ENCODE measurements around the gene BCR.
"Not testable (repeated sequence)": the region's sequence is repeated elsewhere in the genome, so short reads cannot be mapped to it uniquely, and the experiment has no call there.

BCR gene

DNA sequence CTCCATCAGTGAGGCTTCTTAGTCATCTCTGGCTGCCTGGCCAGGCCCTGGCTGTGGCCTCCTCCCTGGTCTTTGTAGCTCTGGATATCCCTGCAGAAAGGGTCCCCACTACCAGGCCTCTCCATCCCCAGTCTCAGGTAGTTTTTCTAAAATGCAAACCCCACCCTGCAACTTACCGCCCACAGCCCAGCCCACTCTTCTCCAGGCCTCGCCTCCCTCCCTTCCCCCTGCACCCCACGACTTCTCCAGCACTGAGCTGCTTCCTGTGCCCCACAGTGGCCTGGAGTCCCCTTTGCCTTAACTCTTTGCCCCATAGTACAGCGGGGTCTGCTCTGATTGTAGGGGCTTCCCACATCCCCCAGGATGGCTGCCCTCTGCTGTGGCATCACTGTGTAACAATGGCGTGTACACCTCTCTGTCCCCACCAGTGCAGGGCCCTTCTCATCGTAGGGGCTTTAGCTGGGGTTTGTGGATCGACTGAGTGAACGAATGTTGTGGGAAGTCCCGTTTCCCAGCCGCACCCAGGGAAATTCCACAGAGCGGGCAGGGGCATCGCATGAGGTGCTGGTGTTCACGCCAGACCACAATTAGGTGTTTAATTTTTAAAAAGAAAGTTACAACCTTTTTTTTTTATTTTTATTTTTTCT is 111.6 kb downstream of the BCR start:
- no peak for DNase-seq

DNA sequence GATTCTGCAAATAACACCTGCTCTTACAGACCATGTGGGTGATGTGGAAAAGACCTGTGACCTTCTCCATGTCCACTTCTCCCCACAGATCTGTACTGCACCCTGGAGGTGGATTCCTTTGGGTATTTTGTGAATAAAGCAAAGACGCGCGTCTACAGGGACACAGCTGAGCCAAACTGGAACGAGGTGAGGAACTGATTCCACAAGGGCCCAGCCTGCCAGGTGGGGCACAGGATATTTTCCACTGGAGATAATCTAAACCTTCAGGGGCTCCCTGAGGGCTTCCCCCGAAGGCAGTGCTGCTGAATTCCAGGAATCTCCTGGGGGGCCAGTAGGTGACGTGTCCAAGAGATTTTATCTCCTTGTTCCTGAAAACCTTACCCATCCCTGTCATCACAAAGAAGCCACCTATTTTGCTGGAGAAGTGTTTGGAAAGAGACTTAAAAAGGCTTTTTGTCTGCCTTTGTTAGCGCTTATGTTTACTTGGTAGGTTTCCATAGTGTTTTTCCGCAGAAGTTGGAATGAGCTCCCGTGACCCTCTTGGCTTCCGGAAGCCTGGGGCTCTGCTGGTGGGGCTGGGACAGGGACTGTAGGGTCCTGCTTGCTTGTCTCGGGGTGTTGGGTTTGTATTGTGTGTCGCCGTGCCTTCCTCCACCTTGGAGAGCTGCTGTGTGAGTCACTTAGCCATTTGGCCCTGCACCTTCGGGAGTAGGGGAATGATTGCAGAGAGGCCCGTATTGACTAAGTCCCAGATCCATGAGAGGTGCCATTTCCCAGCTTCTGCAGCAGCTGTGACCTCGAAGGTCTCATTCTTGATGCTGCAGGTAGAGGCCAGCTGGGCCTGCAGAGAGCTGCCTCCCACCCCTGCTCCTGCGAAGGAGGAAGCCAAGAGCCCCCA is 112.4 kb downstream of the BCR start:
- DNase-seq = no peak

DNA sequence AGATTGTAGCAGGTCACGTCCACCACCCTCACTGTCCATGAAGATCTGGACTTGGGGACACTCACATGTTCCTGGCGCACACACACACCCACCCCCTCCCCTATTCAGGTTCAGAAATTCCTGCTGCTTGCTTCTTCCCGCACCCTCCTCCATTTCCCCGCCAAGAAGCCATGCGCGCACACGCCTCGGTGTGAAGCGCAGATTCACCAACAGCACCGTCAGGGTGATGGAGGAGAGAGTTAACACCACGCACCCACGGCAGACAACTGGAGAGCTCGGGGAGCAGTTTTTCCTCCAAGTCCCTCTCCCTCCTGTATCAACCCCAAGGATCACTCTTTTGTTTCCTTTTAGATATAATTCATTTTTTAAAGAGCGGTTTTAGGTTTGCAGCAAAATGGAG is 113.4 kb downstream of the BCR start:
- no peak for DNase-seq

DNA sequence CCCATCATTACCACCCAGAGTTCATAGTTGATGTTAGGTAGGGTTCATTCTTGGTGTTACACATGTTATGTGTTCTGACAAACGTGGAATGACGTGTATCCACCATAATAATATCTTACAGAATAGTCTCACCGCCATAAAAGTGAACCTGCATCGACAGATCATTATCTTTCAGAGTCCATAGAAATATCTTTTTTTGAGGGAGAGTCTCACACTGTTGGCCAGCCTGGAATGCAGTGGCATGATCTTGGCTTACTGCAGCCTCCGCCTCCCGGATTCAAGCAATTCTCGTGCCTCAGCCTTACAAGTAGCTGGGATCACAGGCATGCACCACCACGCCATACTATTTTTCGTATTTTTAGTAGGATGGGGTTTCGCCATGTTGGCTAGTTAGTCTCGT is 113.9 kb downstream of the BCR start:
- DNase-seq = no peak

DNA sequence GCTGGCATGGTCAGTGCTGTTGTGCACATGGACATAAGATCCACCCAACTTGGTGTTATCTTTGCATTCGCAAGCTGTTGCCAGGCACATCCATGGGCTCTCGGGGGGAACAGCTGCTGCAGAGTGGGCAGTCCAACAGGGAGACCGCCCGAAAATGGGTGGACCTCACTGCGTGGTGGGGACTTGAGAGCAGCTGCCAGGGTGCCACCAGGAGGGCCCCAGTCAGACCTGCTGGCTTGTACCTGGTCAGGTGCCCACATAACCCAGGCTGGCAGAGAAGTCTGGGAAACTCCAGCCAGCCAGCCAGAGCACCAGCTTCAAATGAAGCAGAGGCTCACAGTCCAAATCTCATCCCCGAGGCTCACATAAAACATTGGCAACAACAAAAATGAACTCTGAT is 120.2 kb downstream of the BCR start:
- DNase-seq = no peak

DNA sequence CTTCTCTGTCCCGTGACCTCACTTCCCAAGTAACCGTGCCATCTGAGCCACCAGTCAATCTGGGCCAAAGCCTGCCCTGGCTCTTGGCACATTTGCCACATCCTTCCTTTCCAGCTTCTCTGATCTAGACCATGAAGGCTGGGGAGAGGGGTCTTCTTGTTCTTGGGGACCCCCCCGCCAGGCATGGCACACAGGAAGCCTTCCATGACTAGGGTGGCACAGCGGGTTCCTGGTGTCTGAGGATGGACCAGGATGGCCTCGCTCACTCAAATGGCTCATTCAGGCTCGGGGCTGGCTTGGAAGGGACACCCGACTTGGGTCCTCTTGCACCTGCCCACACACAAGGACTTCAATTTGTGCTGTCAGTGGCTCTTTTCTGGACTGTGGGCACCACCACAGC is 121.3 kb downstream of the BCR start:
- no peak for DNase-seq

DNA sequence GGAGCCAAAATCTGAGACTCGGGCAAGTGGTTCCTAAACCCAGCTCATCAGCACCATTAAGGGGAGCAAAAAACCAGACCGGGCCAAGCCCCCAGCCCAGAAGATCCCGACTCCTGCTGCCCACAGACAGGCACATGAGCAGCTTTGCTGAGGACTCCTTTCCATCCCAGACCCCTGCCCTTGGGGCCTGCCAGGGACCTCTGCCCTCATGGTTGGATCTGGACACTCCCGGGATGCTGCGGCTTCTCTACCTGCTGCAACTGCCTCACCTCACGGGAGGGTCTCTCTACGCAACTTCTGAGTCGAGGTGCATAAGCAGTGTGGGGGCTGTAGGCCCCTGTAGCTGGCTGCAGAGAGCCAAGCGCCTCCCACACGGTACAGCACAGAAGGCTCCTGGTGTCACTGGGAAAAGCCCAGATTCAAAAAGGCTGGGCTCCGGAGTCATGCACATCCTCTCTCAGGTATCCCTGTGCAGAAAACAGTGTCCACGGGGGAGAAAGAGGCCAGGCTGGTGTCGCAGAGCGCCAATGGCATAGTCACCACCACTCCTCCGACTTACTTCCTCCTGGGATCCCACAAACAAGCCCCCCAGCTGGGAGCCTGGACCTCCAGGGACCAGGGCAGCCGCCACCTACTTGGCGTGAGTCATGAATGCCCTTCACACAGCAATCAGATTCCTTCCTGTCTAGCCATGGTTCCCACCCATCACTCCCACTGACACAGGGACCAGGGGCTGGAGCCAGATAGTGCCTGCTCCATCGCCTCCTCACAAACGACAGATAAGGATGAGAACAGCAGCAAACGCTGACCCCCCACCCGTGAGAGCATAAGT is 122.1 kb downstream of the BCR start:
- no peak for DNase-seq

DNA sequence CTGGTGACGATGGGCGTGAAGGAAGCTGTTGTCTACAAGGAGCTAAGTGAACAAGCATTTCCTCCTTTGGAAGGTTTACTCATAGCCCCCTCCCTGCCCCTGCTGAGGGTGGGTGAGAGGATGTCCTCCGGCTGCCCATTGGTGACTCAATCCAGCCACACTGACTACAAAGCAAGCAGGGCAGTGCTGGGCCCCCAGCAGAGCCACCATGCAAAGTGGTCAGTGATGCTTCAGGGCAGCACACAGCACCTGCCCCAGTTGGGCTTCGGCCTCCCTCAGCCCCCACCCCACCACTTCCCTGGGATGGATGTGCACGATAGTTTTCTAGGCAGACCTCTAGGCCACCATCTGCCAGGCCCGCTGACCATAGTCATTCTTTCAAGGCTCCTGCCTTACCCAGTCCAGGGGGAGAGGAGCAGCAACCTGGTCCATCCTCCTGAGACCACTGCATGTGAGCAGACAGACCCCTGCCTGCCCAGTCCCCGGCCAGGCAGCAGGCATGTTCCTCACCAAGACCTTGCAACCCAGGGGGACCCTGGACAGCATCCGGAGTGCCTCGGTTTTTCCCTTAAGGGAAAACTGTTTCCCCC is 125.1 kb downstream of the BCR start:
- DNase-seq = peak; percentile 80

DNA sequence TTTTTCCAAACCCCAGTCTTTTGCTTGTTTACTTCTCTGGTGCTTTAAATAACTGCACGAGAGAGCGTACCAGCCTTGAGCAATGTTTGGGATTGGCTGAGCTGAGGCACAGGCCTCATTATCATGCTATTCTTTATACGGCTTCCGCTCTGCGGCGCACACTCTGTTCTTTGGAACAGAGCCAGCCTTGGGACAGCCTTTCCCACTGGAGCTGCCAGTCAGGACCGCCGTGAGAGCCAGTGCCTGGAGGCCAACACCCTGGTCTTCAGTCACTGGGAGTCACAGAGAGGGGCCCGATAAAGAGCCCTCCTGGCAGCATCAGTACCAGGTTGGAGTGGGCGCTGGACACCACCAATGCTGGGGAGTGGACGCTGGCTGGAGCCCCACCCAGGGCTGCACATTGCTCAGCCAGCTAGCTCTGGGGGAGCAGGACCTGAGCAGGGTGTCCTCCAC is 125.6 kb downstream of the BCR start:
- DNase-seq = no peak

DNA sequence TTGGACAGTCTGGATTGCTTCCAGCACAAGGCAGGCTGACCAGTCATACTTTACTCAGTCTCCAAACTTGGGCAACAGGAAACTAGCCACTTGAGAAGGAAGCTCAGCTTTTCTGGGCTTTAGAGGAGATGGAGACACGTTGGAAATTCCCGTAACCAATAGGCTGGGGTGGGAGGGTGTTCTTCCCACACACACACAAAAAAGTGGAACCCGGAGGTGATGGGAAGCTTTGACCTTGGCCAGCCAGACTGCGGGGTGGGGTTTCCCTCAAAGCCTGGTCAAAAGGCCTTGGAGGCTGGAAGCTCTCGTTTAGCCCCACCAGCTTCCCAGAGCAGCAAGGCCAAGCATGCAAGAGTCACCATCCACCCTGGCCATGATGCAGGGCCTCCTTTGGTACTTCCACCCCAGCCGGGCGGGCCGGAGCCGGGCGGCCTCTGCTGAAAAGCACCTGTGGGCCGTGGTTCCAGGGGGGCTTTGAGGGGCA is 126.2 kb downstream of the BCR start:
- peak; percentile 95 for DNase-seq

DNA sequence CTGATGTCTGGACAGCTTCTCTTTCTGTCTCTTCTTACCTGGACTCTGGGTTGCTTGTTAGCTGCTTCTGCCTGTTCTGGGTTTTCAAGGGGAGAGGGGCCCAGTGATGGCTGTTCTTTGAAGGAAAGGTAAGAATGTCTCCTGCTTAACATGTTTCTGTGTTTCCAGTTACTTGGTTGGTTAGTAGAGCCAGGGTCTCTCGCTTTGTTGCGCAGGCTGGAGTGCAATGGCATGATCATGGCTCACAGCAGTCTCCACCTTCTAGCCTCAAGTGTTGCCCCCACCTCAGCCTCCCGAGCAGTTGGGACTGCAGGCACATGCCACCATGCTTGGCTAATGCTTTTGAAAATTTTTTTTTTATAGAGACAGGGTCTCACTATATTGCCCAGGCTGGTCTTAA is 126.6 kb downstream of the BCR start:
- DNase-seq = no peak

DNA sequence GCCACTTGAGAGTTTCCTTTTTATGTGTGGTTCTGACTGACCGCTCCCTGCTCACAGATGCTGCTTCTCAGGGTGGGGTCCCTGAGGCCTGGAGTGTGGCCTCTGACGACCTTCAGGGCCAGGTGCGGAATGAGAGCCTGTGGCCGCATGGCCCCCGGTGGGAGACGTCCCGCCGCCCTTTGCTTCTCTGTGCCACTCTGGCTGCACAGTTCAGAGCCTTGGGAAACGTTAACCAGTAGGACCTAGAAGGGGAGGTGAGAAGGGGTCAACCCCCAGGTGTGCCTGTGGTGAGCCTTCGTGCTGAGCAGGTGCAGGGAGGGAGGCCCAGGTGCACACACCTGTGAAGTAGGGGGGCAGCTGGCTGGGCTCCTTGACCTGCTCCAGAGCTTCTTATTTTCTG is 127.2 kb downstream of the BCR start:
- DNase-seq = not testable (repeated sequence)

DNA sequence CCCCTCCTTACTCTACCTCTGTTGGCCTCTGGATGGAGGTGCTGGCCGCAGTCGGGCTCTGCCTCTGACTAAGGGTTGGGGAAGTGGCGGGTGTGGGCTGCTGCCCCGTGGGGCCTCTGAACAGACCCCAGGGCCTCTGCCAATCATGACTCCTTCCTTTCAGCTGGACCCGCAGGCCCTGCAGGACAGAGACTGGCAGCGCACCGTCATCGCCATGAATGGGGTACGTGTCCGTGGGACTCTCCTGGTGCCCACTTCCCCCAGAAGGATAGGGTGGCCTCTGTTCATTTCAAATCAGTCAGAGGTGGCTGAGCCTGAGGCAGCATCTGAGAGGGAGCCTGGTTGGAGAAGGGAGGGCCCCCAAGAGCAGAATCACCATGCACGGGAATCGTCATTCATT is 129.0 kb downstream of the BCR start:
- DNase-seq = not testable (repeated sequence)

DNA sequence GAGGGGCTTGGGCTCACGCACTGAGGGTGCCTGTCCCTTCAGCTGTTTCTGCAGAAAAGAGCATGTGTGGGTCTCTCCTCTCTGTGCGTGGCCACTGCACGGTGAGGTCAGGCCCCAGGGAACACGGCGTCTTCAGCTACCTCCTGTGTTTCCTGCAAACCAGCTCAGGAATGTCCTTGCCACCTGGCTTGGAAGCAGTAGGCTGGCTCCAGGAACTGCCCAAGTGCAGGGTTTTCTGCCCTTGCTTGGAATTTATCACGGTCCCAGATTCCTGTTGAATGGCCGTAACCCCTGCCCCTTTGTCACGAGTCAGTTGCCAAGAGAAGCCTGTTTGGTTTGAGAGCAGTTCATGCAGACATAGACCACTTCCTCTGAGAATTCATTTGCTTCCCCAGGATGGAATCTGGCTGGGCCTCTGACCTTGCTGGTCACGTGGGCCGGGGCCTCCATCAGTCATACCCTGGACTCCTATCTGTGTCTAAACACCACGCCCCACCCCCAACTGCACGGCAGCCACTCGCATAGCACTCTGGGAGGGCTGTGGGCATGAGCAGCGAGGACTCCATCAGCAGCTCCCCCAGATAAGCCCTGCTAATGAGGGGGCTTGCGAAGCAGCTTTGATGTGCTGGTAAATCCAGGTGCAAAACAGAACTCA is 130.3 kb downstream of the BCR start:
- DNase-seq = not testable (repeated sequence)

DNA sequence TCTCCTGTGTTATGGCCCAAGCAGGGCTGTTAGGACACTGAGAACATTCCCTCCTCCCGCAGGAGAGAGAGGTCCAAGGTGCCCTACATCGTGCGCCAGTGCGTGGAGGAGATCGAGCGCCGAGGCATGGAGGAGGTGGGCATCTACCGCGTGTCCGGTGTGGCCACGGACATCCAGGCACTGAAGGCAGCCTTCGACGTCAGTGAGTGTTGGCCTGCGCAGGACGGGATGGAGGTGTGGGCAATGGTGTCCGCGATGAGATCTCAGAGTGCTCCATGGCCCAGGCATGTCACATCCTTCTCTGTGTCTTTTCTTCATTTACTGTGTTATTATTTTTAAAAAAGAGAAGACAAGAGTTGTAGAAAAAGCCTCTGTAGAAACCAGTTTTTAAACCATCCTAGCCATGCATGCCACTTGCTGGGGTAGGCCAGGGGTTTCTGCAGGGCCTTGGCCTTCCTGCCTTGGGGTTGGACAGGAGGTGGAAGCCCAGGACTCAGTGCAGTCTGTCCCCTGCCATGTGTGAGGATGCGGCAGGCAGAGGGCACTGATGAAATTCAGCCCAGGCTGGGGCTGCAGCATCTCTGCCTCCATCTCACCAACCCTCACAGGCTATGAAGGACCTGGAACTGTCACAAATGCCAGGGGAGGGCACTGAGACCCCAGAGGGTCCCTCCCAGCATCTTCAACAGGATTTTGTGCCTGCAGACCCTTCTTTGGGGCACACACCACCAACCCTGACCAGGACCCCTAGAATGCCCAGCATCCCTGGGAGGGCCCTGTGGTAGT is 131.5 kb downstream of the BCR start:
- not testable (repeated sequence) for DNase-seq

DNA sequence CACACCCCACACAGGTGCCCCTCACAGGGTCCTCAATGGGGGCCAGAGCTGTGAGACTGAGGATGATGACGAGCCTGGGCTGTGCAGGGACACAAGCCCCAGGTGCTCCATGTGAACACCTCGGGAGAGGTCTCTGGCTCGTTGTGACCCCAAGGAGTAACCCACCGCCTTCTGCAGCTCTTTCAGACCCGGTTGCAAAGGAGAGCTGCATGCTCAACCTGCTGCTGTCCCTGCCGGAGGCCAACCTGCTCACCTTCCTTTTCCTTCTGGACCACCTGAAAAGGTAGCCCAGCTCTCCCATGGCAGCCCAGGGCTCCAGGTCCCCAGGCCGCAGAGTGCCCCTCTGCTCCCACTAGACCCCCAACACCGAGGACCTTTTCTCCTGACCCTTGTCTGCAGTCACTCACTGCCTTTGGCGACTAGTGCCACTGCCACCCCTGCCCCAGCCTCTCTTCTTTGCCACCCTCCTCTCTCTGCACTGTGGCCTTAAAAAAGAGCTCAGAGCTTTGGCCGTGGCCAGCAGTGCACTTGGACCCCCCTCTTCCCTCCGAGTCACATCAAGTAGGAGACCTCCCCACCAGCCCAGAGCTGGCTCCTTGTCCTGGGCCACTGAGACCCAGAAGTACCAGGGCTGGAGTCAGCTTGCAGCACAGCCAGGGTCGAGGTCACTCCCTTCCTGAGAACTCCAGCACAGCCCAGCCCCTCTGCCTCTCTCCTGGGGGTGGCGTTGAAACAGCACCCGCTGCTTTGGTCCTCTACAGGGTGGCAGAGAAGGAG is 133.7 kb downstream of the BCR start:
- DNase-seq = no peak

DNA sequence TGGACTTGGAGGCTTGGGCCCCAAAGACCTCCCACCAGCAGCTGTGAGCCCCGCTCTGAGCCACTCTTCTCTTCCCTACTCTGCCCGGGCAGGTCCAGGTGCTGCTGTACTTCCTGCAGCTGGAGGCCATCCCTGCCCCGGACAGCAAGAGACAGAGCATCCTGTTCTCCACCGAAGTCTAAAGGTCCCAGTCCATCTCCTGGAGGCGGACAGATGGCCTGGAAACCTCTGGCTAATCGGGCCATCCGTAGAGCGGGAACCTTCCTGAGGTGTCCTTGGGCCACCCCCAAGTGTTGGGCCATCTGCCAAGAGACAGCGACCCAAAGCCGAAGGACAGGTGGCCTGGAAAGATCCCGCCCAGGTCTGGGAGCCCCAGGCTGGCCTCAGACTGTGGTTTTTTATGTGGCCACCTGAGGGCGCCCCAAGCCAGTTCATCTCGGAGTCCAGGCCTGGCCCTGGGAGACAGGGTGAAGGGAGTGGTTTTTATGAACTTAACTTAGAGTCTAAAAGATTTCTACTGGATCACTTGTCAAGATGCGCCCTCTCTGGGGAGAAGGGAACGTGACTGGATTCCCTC is 135.1 kb downstream of the BCR start:
- DNase-seq = peak; percentile 68

DNA sequence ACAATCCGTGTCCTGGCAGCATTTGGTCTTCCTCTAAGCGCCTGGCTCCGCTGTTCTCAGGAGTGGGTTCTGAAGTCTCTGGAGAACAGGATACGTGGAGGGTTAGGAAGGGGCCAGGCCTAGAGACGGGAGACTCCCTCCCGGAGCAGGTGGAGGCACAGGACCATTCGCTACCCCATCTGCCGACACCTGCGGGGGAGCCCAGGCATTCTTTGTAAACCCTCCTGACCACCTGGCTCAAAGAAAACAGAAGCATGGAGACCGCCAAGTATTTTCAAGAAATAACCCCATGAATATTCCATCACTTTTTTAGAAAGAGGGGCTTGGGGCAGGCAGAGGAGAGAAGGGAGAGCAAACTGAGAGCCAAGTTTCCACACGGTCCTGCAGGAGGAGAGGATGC is 136.3 kb downstream of the BCR start:
- DNase-seq = not testable (repeated sequence)

DNA sequence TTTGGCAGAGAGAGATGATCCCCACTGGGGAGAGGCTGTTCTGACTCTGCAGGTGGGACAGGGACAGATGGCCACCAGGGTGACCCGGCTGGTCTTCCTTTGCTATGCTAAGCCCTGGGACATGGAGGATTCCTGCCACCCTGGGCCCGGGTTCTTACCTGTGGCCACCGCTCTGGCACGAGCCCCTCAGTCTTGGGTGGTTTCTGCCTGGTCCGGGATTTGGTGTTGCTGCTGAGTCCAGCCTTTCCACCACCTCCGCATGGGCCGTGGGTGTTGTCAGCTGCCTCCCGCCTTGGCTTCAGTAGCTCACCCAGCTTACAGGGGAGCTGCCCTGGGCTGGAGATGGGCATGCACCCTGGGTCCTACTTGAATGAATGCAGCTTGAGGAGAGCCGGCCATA is 138.0 kb downstream of the BCR start:
- DNase-seq = not testable (repeated sequence)

DNA sequence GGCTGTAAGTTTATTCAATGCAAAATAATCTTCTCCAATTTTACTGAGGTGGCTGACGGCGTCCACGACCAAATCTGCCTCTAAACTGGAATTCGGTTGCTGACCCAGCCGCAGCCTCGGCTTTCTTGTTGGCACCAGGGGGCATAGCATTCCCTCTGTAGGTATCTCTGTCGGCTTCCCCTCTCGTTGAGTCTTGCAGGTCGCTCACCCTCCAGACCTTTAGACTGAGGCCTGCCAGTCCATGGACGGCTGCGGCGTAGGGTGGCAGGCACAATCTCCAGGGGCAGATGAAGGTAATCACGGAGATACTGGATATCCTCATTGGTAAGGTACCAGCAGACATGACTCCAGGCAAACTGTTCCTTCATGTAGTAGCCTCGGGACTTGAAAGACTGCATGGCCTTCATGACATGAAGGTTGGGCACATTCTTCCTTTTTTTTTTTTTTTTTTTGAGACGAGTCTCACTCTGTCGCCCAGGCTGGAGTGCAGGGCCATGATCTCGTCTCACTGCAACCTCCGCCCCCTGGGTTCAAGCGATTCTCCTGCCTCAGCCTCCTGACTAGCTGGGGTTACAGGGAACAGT is 142.3 kb downstream of the BCR start:
- not testable (repeated sequence) for DNase-seq

All from inflammatory macrophage treated with lipopolysaccharide for 4 hours (primary cell).